Endothelial cell of umbilical vein (primary cell): ENCODE measurements around the gene RALGAPA1. TPM values are rescaled to one million over a fixed set of nuclear protein-coding genes. Genes with fewer than 3 reads are reported as not detected.
"Not testable (repeated sequence)": the region's sequence is repeated elsewhere in the genome, so short reads cannot be mapped to it uniquely, and the experiment has no call there.

Experiments used
- BruUV-seq: library from RNA; stranded (reverse); fragments of 400-500 nt; replicated peaks from 2 replicates; lab custom pipeline; 2021; lab: Mats Ljungman, UMichigan
- CTCF ChIA-PET: fragments of 300-600, 350-600 bp; sonication (Branson Sonifier 250); formaldehyde crosslinking; loops from one replicate; lab custom pipeline; 2021; ENCODE audit warnings: antibody characterized with exemption, inconsistent platforms; lab: Charles Lee
- POLR2A ChIA-PET: fragments of 300-600, 350-600 bp; sonication (Branson Sonifier 250); formaldehyde crosslinking; loops from one replicate; lab custom pipeline; 2021; ENCODE audit warnings: antibody characterized with exemption, inconsistent platforms; lab: Charles Lee
- DNase-seq: peaks from one replicate; pipeline ENCODE4 v3.0.0-alpha.2; 2011; ENCODE audit warnings: low read depth, low spot score
- FAIRE-seq: peaks from 2 replicates; lab custom pipeline; 2011; peaks lifted over from hg19 to GRCh38; lab: Jason Lieb, UNC
- H2AFZ ChIP-seq: 2 replicates; pipeline ENCODE4 v1.6.0; 2012; ENCODE audit warnings: low read depth, low read length, control low read depth, inconsistent platforms
- H3K27ac ChIP-seq: 2 replicates; pipeline ENCODE4 v1.5.1; 2011; ENCODE audit warnings: low read depth, mild to moderate bottlenecking, control low read depth, low read length, moderate library complexity; ENCODE audit not compliant: insufficient read depth
- H3K27me3 ChIP-seq, 2 experiments: 2 replicates each; pipeline versions ENCODE4 v1.6.0 to v1.6.1; 2011; ENCODE audit warnings: low read length in 2 of 2, mixed read lengths in 1 of 2; ENCODE audit not compliant: control insufficient read depth in 2 of 2, insufficient read depth in 2 of 2
- H3K36me3 ChIP-seq, 2 experiments: 2 replicates in 1 of 2; 3 replicates in 1 of 2; pipeline ENCODE4 v1.5.1; 2011; ENCODE audit warnings: low read length in 2 of 2, mild to moderate bottlenecking in 1 of 2, moderate library complexity in 1 of 2; ENCODE audit not compliant: control insufficient read depth in 2 of 2, insufficient read depth in 2 of 2; ENCODE audit errors: extremely low read depth in 1 of 2
- H3K4me1 ChIP-seq: 3 replicates; pipeline ENCODE4 v1.5.1; 2011; ENCODE audit warnings: mild to moderate bottlenecking, low read length; ENCODE audit not compliant: control insufficient read depth, insufficient read depth; ENCODE audit errors: extremely low read depth
- H3K4me2 ChIP-seq: 2 replicates; pipeline ENCODE4 v1.6.1; 2011; ENCODE audit warnings: low read length, control low read depth, mixed read lengths; ENCODE audit not compliant: insufficient read depth
- H3K4me3 ChIP-seq, 3 experiments: fragments of 200-600 bp in 1 of 3; sonication (generic), shearing (Covaris generic) in 1 of 3; replicated peaks in 1 of 3; 2 replicates each; pipeline ENCODE4 v1.5.1; 2011 to 2016; ENCODE audit warnings: control low read depth in 3 of 3, low read length in 3 of 3, mild to moderate bottlenecking in 2 of 3, inconsistent platforms in 1 of 3, low read depth in 1 of 3, moderate library complexity in 1 of 3; ENCODE audit not compliant: insufficient read depth in 1 of 3
- H3K79me2 ChIP-seq: 2 replicates; pipeline ENCODE4 v1.6.0; 2012; ENCODE audit warnings: low read length, inconsistent platforms; ENCODE audit not compliant: control insufficient read depth, insufficient read depth
- H3K9ac ChIP-seq: replicated peaks from 2 replicates; pipeline ENCODE3; 2011; ENCODE audit warnings: low read length, control low read depth; ENCODE audit not compliant: insufficient read depth; ENCODE audit errors: extremely low read depth
- H3K9me1 ChIP-seq: replicated peaks from 3 replicates; pipeline ENCODE4 v1.6.0; 2011; ENCODE audit warnings: mild to moderate bottlenecking, low read length; ENCODE audit not compliant: control insufficient read depth, insufficient read depth; ENCODE audit errors: extremely low read depth
- H3K9me3 ChIP-seq: replicated peaks from 2 replicates; pipeline ENCODE4 v1.5.1; 2012; ENCODE audit warnings: low read length, inconsistent platforms; ENCODE audit not compliant: control insufficient read depth, insufficient read depth
- H4K20me1 ChIP-seq: replicated peaks from 2 replicates; pipeline ENCODE3; 2011; ENCODE audit warnings: mild to moderate bottlenecking, low read length; ENCODE audit not compliant: control insufficient read depth, insufficient read depth; ENCODE audit errors: extremely low read depth
- EZH2 ChIP-seq: IDR thresholded peaks from 2 replicates; pipeline ENCODE4 v1.6.1; 2012; ENCODE audit warnings: borderline replicate concordance, low read depth, mild to moderate bottlenecking, moderate library complexity, low read length, inconsistent platforms; ENCODE audit not compliant: severe bottlenecking
- FOS ChIP-seq: IDR thresholded peaks from 2 replicates; pipeline ENCODE4 v1.6.1; 2011; ENCODE audit warnings: mild to moderate bottlenecking, low read length, moderate library complexity, borderline replicate concordance; ENCODE audit not compliant: insufficient read depth
- GATA2 ChIP-seq: IDR thresholded peaks from 2 replicates; pipeline ENCODE4 v1.7.0; 2011; ENCODE audit warnings: low read depth, mild to moderate bottlenecking, moderate library complexity, mixed read lengths, low read length; ENCODE audit not compliant: insufficient read length, insufficient read depth
- JUN ChIP-seq: IDR thresholded peaks from 2 replicates; pipeline ENCODE4 v1.6.1; 2011; ENCODE audit warnings: borderline replicate concordance, low read depth; ENCODE audit not compliant: insufficient read length, insufficient read depth
- MAX ChIP-seq: IDR thresholded peaks from 2 replicates; pipeline ENCODE4 v1.6.1; 2011; ENCODE audit not compliant: insufficient read depth, insufficient read length
- MYC ChIP-seq: IDR thresholded peaks from one replicate; pipeline ENCODE4 v1.6.1; 2011; ENCODE audit warnings: mild to moderate bottlenecking, low read depth, low read length
- POLR2A ChIP-seq: IDR thresholded peaks from 2 replicates; pipeline ENCODE4 v1.6.1; 2012; ENCODE audit warnings: low read depth, mild to moderate bottlenecking, control low read depth, low read length
- POLR2AphosphoS5 ChIP-seq: IDR thresholded peaks from 2 replicates; pipeline ENCODE4 v1.6.1; 2012; ENCODE audit warnings: low read depth, mild to moderate bottlenecking, control low read depth, low read length, moderate library complexity; ENCODE audit not compliant: insufficient read depth
- dilution Hi-C: fragments of 300-500 bp; cut with MboI; formaldehyde crosslinking; loops from one replicate; pipeline ENCODE4 v1.15.0; 2019; ENCODE audit warnings: low sequenced_read_pairs; ENCODE audit not compliant: extremely low pct_ligation_motif_present
- intact Hi-C: fragments of 100-400 bp; cut with micrococcal nuclease; formaldehyde crosslinking; loops from one replicate; pipeline ENCODE4 v1.10.0; 2022
- polyA plus RNA-seq, 4 experiments: library from polyadenylated mRNA; depleted of rRNA in 3 of 4; stranded (reverse) in 3 of 4; unstranded in 1 of 4; fragments of >200 nt; gene quantifications; 2 replicates each; pipeline versions ENCODE4 v1.2.1 to v1.2.3, GENCODE V29; 2011 to 2012; ENCODE audit warnings: missing spikeins in 1 of 4
- total RNA-seq: library from RNA; stranded (reverse); gene quantifications from 2 replicates; pipeline ENCODE4 v1.2.3, GENCODE V29; 2021
- TF ChIP-seq, protein P1 (sequence below), 2 donors: IDR thresholded peaks; 1 replicate in 1 of 2; 2 replicates in 1 of 2; pipeline ENCODE4 v1.5.1; 2011; ENCODE audit warnings: low read length in 2 of 2, mild to moderate bottlenecking in 2 of 2, moderate library complexity in 2 of 2, control low read depth in 1 of 2, inconsistent platforms in 1 of 2, low read depth in 1 of 2; ENCODE audit not compliant: insufficient read depth in 1 of 2; ENCODE audit errors: extremely low read depth in 1 of 2

RALGAPA1 gene
- total and polyA plus RNA-seq, 2 donors (not counting 3 experiments of a cell fraction or from before 2014, with no cell fraction given) = 6.1 to 30.9 TPM

- Histone ChIP-seq H3K9me3 (no peaks in the 10 kb centered on the region), H3K27ac (no peak overlapping the region), H4K20me1 (no peaks in the 10 kb centered on the region), H2AFZ (no peak overlapping the region), H3K27me3 (no peaks in the 10 kb centered on the region), H3K4me3 (no peak overlapping the region), H3K4me2 (peak overlapping the region; percentile 36), H3K9me1 (no peaks in the 10 kb centered on the region), H3K4me1 (peaks cover 8% of the 10 kb centered on the region), H3K9ac (no peak overlapping the region), H3K36me3 (no peaks in the 10 kb centered on the region), H3K79me2 (no peaks in the 10 kb centered on the region)
- TF ChIP-seq MAX (no peak), MYC (no peak), JUN (no peak), FOS (no peak), EZH2 (no peak), POLR2AphosphoS5 (no peak), GATA2 (no peak), POLR2A (no peak)
- TF ChIP-seq, protein P1, sequence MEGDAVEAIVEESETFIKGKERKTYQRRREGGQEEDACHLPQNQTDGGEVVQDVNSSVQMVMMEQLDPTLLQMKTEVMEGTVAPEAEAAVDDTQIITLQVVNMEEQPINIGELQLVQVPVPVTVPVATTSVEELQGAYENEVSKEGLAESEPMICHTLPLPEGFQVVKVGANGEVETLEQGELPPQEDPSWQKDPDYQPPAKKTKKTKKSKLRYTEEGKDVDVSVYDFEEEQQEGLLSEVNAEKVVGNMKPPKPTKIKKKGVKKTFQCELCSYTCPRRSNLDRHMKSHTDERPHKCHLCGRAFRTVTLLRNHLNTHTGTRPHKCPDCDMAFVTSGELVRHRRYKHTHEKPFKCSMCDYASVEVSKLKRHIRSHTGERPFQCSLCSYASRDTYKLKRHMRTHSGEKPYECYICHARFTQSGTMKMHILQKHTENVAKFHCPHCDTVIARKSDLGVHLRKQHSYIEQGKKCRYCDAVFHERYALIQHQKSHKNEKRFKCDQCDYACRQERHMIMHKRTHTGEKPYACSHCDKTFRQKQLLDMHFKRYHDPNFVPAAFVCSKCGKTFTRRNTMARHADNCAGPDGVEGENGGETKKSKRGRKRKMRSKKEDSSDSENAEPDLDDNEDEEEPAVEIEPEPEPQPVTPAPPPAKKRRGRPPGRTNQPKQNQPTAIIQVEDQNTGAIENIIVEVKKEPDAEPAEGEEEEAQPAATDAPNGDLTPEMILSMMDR (IDR thresholded peaks at IDR 0.05; ENCODE audit: extremely low read depth in 1 of 2, insufficient read depth in 1 of 2, low read depth in 1 of 2, low read length in 2 of 2) = no peak
- BruUV-seq = no TSS peak
- intact Hi-C loops (no loop called here), dilution Hi-C loops (no loop called here)
- POLR2A ChIA-PET = no interaction called here
- FAIRE-seq = peak; percentile 55
- DNase-seq = peak; percentile 62
- CTCF ChIA-PET = no interaction called here
Observed at GRCh38 chr14:35594616-35595015, 214.5 kb downstream of the RALGAPA1 start.

GRCh38 chr14:35587373-35587772 is 221.7 kb downstream of the RALGAPA1 start:
- BruUV-seq, CTCF ChIA-PET, H3K79me2 ChIP-seq, intact Hi-C loops, dilution Hi-C loops, FAIRE-seq, H3K36me3 ChIP-seq, H2AFZ ChIP-seq, DNase-seq, H3K9me1 ChIP-seq, H3K9me3 ChIP-seq, POLR2A ChIA-PET, H3K4me1 ChIP-seq, H4K20me1 ChIP-seq, H3K27me3 ChIP-seq, H3K27ac ChIP-seq, H3K4me3 ChIP-seq, H3K4me2 ChIP-seq, H3K9ac ChIP-seq: not testable (repeated sequence)
